ENCODE data around the gene EFHC2.

The EFHC2 gene

DNA sequence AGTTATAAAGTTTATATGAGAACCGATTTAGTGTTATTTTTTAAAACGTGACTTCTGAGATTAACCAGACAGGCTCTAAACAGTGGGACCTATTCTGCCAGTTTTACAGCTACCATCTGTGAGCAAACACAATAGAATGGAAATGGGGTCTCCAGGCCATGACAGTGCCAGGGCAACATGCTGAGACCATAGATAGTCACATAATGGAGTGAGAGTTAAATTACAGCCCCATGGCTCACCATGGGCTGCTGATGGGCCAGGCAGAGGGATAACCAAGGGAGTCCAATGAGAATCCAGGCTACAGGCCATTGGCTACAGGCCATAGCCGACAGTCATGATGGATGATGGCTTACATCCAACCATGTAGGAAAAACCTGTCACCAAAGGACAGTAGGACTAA is 186.7 kb downstream of the EFHC2 start:
- Histone ChIP-seq H3K4me3 (ENCODE audit: low read depth, low read length) (no peak overlapping the region), H3K27ac (ENCODE audit: extremely low read depth, low read depth, low read length) (no peak overlapping the region), H3K9me3 (ENCODE audit: control insufficient read depth, insufficient read depth, low read depth, low read length) (no peaks in the 10 kb centered on the region), H3K4me1 (ENCODE audit: control insufficient read depth, insufficient read depth, low read length) (no peaks in the 10 kb centered on the region), H3K36me3 (ENCODE audit: control insufficient read depth in 2 of 2, insufficient read depth in 1 of 2, low read length in 2 of 2) (no peaks in the 10 kb centered on the region)
- no peak for TF ChIP-seq ZNF433 (tag by site-specific recombination; IDR thresholded peaks at IDR 0.05; ENCODE audit: low read depth)
- TF ChIP-seq ZSCAN16 (tag by site-specific recombination; IDR thresholded peaks at IDR 0.05) = no peak
- no peak for TF ChIP-seq SALL2 (tag by site-specific recombination; IDR thresholded peaks at IDR 0.05; ENCODE audit: borderline replicate concordance)
- TF ChIP-seq ZNF37A (tag by site-specific recombination; IDR thresholded peaks at IDR 0.05) = no peak
- no peak for TF ChIP-seq RBAK (tag by site-specific recombination; IDR thresholded peaks at IDR 0.05)
- TF ChIP-seq ZBTB48 (tag by site-specific recombination; IDR thresholded peaks at IDR 0.05) = no peak
- TF ChIP-seq ZNF155 (tag by site-specific recombination; IDR thresholded peaks at IDR 0.05) = no peak
- TF ChIP-seq IKZF3 (tag by site-specific recombination; IDR thresholded peaks at IDR 0.05) = no peak
- no peak for TF ChIP-seq ZNF292 (tag by site-specific recombination; IDR thresholded peaks at IDR 0.05; ENCODE audit: borderline replicate concordance, low read depth)
- TF ChIP-seq ZFP3 (tag by site-specific recombination; IDR thresholded peaks at IDR 0.05; ENCODE audit: low read depth) = no peak
- no peak for TF ChIP-seq ZNF513 (tag by site-specific recombination; IDR thresholded peaks at IDR 0.05)
- TF ChIP-seq ZFHX2 (tag by site-specific recombination; conservative IDR thresholded peaks at IDR 0.05) = no peak
- no peak for TF ChIP-seq ZNF544 (tag by site-specific recombination; IDR thresholded peaks at IDR 0.05)
- no peak for TF ChIP-seq ZNF488 (tag by site-specific recombination; IDR thresholded peaks at IDR 0.05)
- ChIA-PET CTCF (interaction anchor here (0.7 to 1.3 kb wide), 2 partner anchors 11 to 131 kb away, joined by 3 read pairs; no protein-coding TSS in a partner anchor), POLR2A (no interaction called here)

GRCh38 chrX:44155126-44155525 is 188.3 kb downstream of the EFHC2 start:
- TF ChIP-seq, protein P1, sequence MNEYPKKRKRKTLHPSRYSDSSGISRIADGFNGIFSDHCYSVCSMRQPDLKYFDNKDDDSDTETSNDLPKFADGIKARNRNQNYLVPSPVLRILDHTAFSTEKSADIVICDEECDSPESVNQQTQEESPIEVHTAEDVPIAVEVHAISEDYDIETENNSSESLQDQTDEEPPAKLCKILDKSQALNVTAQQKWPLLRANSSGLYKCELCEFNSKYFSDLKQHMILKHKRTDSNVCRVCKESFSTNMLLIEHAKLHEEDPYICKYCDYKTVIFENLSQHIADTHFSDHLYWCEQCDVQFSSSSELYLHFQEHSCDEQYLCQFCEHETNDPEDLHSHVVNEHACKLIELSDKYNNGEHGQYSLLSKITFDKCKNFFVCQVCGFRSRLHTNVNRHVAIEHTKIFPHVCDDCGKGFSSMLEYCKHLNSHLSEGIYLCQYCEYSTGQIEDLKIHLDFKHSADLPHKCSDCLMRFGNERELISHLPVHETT (tag by site-specific recombination; IDR thresholded peaks at IDR 0.05) = no peak
- TF ChIP-seq ZNF707 (tag by site-specific recombination; IDR thresholded peaks at IDR 0.05) (no peak), ZNF138 (tag by site-specific recombination; IDR thresholded peaks at IDR 0.05; ENCODE audit: borderline replicate concordance) (no peak), ZNF76 (tag by site-specific recombination; IDR thresholded peaks at IDR 0.05; ENCODE audit: borderline replicate concordance, low read depth) (no peak), ZFP41 (tag by site-specific recombination; IDR thresholded peaks at IDR 0.05; ENCODE audit: borderline replicate concordance) (no peak), ZNF558 (tag by site-specific recombination; IDR thresholded peaks at IDR 0.05) (no peak), ZNF660 (tag by site-specific recombination; IDR thresholded peaks at IDR 0.05) (no peak), ZNF341 (tag by site-specific recombination; IDR thresholded peaks at IDR 0.05; ENCODE audit: low read depth) (no peak), ZNF423 (tag by site-specific recombination; IDR thresholded peaks at IDR 0.05) (no peak), ZNF701 (tag by site-specific recombination; IDR thresholded peaks at IDR 0.05) (no peak), BCL6B (tag by site-specific recombination; IDR thresholded peaks at IDR 0.05) (no peak)
- Histone ChIP-seq H3K36me3 (ENCODE audit: control insufficient read depth in 2 of 2, insufficient read depth in 1 of 2, low read length in 2 of 2) (no peaks in the 10 kb centered on the region), H3K9me3 (ENCODE audit: control insufficient read depth, insufficient read depth, low read depth, low read length) (no peaks in the 10 kb centered on the region), H3K4me3 (ENCODE audit: low read depth, low read length) (no peak overlapping the region), H3K27ac (ENCODE audit: extremely low read depth, low read depth, low read length) (no peak overlapping the region), H3K4me1 (ENCODE audit: control insufficient read depth, insufficient read depth, low read length) (no peaks in the 10 kb centered on the region)
- CTCF ChIA-PET = no interaction called here
- POLR2A ChIA-PET = interaction anchor here (0.6 kb wide), 1 partner anchor 9 kb away, joined by 4 read pairs; no protein-coding TSS in a partner anchor

Data from HEK293 (cell line).